Activated CD4-positive, alpha-beta memory T cell treated with anti-CD3 and anti-CD28 coated beads, Interleukin-2, amount 10 ng/mL, durations not matched to agents 7 days and 5 days (primary cell): ENCODE data around the gene GRM4. TPM values are rescaled to one million over a fixed set of nuclear protein-coding genes. Genes with fewer than 3 reads are reported as not detected.

ENCODE experiments used
- CTCF ChIA-PET: fragments of 350-600 bp; sonication (Branson Sonifier 250); formaldehyde crosslinking; loops from one replicate; lab custom pipeline; 2021; ENCODE audit warnings: antibody characterized with exemption, inconsistent platforms; lab: Charles Lee
- POLR2A ChIA-PET: fragments of 350-600 bp; sonication (Branson Sonifier 250); formaldehyde crosslinking; loops from one replicate; lab custom pipeline; 2021; ENCODE audit warnings: antibody characterized with exemption; lab: Charles Lee
- DNase-seq: peaks from one replicate; pipeline ENCODE4 v3.0.0-alpha.2; 2020
- H3K27ac Mint-ChIP-seq: one replicate; pipeline ENCODE4 v1.8.0; 2021; ENCODE audit warnings: mild to moderate bottlenecking, mixed read lengths
- H3K27me3 Mint-ChIP-seq: one replicate; pipeline ENCODE4 v1.8.0; 2021; ENCODE audit warnings: mixed read lengths
- H3K36me3 Mint-ChIP-seq: one replicate; pipeline ENCODE4 v1.8.0; 2021; ENCODE audit warnings: low read depth, mixed read lengths
- H3K4me1 Mint-ChIP-seq: one replicate; pipeline ENCODE4 v1.8.0; 2021; ENCODE audit warnings: mixed read lengths
- H3K4me3 Mint-ChIP-seq: one replicate; pipeline ENCODE4 v1.8.0; 2021; ENCODE audit warnings: mild to moderate bottlenecking, mixed read lengths
- H3K9me3 Mint-ChIP-seq: one replicate; pipeline ENCODE4 v1.8.0; 2021; ENCODE audit warnings: mixed read lengths
- total RNA-seq, 2 experiments: library from RNA; stranded (reverse); gene quantifications; one replicate each; pipeline ENCODE4 v1.2.3, GENCODE V29; 2021

GRM4 gene
- total RNA-seq, 2 experiments from 2014 or later, result not detected

- no peak overlapping the region for H3K4me3 Mint-ChIP-seq
- POLR2A ChIA-PET, result no interaction called here
- no peaks in the 10 kb centered on the region for H3K9me3 Mint-ChIP-seq
These were observed 37.7 kb downstream of the GRM4 start for GRCh38 chr6:34108176-34108575.

GRCh38 chr6:34106900-34107299 lies 39.0 kb downstream of the GRM4 start:
- CTCF ChIA-PET, result no interaction called here
- no peaks in the 10 kb centered on the region for H3K36me3 Mint-ChIP-seq
- H3K9me3 Mint-ChIP-seq, result no peaks in the 10 kb centered on the region
- H3K27me3 Mint-ChIP-seq, result peaks cover 8% of the 10 kb centered on the region
- no peak overlapping the region for H3K4me3 Mint-ChIP-seq
- H3K4me1 Mint-ChIP-seq, result no peaks in the 10 kb centered on the region
- no peak for DNase-seq
- H3K27ac Mint-ChIP-seq, result no peak overlapping the region
- POLR2A ChIA-PET, result no interaction called here

More at GRCh38 chr6:34108176-34108575, 37.7 kb downstream of the GRM4 start:
- DNase-seq, result no peak
- Mint-ChIP-seq H3K4me1 (no peaks in the 10 kb centered on the region), H3K36me3 (no peaks in the 10 kb centered on the region), H3K27ac (no peak overlapping the region), H3K27me3 (peaks cover 6% of the 10 kb centered on the region)
- CTCF ChIA-PET, result no interaction called here

- Mint-ChIP-seq H3K27ac (no peak overlapping the region), H3K4me3 (no peak overlapping the region), H3K27me3 (peaks cover 8% of the 10 kb centered on the region), H3K36me3 (no peaks in the 10 kb centered on the region), H3K9me3 (no peaks in the 10 kb centered on the region), H3K4me1 (no peaks in the 10 kb centered on the region)
- CTCF ChIA-PET, result no interaction called here
- DNase-seq, result no peak
- POLR2A ChIA-PET, result no interaction called here
These were observed 39.5 kb downstream of the GRM4 start for GRCh38 chr6:34106421-34106820.

GRCh38 chr6:34104628-34105027 lies 41.3 kb downstream of the GRM4 start:
- no peaks in the 10 kb centered on the region for H3K9me3 Mint-ChIP-seq
- no peak overlapping the region for H3K27ac Mint-ChIP-seq
- no peaks in the 10 kb centered on the region for H3K4me1 Mint-ChIP-seq
- DNase-seq, result no peak
- H3K36me3 Mint-ChIP-seq, result no peaks in the 10 kb centered on the region
- peaks cover 4% of the 10 kb centered on the region for H3K27me3 Mint-ChIP-seq
- CTCF ChIA-PET, result no interaction called here
- H3K4me3 Mint-ChIP-seq, result no peak overlapping the region
- POLR2A ChIA-PET, result no interaction called here

GRCh38 chr6:34104186-34104585 lies 41.7 kb downstream of the GRM4 start:
- CTCF ChIA-PET, result no interaction called here
- no peak overlapping the region for H3K27ac Mint-ChIP-seq
- H3K4me3 Mint-ChIP-seq, result no peak overlapping the region

GRCh38 chr6:34103321-34103720 lies 42.6 kb downstream of the GRM4 start:
- H3K4me3 Mint-ChIP-seq, result no peak overlapping the region
- no peaks in the 10 kb centered on the region for H3K9me3 Mint-ChIP-seq
- H3K36me3 Mint-ChIP-seq, result no peaks in the 10 kb centered on the region
- peaks cover 4% of the 10 kb centered on the region for H3K27me3 Mint-ChIP-seq
- no peak for DNase-seq
- H3K27ac Mint-ChIP-seq, result no peak overlapping the region
- ChIA-PET CTCF (interaction anchor here (1.2 kb wide), 1 partner anchor 49 kb away, joined by 3 read pairs; no protein-coding TSS in a partner anchor), POLR2A (no interaction called here)
- no peaks in the 10 kb centered on the region for H3K4me1 Mint-ChIP-seq

More at GRCh38 chr6:34104186-34104585, 41.7 kb downstream of the GRM4 start:
- H3K36me3 Mint-ChIP-seq, result no peaks in the 10 kb centered on the region
- POLR2A ChIA-PET, result no interaction called here
- no peak for DNase-seq
- H3K9me3 Mint-ChIP-seq, result no peaks in the 10 kb centered on the region
- no peaks in the 10 kb centered on the region for H3K4me1 Mint-ChIP-seq
- H3K27me3 Mint-ChIP-seq, result peaks cover 4% of the 10 kb centered on the region

GRCh38 chr6:34102696-34103095 lies 43.2 kb downstream of the GRM4 start:
- Mint-ChIP-seq H3K4me1 (no peaks in the 10 kb centered on the region), H3K9me3 (no peaks in the 10 kb centered on the region), H3K4me3 (no peak overlapping the region), H3K27ac (no peak overlapping the region), H3K36me3 (no peaks in the 10 kb centered on the region), H3K27me3 (peaks cover 4% of the 10 kb centered on the region)
- POLR2A ChIA-PET, result no interaction called here
- CTCF ChIA-PET, result interaction anchor here (1.2 kb wide), 1 partner anchor 48 kb away, joined by 3 read pairs; no protein-coding TSS in a partner anchor
- no peak for DNase-seq

GRCh38 chr6:34102099-34102656 lies 43.7 kb downstream of the GRM4 start:
- H3K4me3 Mint-ChIP-seq, result no peak overlapping the region
- H3K9me3 Mint-ChIP-seq, result no peaks in the 10 kb centered on the region
- H3K27ac Mint-ChIP-seq, result no peak overlapping the region
- ChIA-PET POLR2A (no interaction called here), CTCF (interaction anchor here (1.2 kb wide), 1 partner anchor 48 kb away, joined by 3 read pairs; no protein-coding TSS in a partner anchor)
- H3K27me3 Mint-ChIP-seq, result peaks cover 4% of the 10 kb centered on the region
- no peak for DNase-seq
- no peaks in the 10 kb centered on the region for H3K4me1 Mint-ChIP-seq
- H3K36me3 Mint-ChIP-seq, result no peaks in the 10 kb centered on the region

GRCh38 chr6:34100788-34101187 lies 45.1 kb downstream of the GRM4 start:
- ChIA-PET CTCF (no interaction called here), POLR2A (no interaction called here)
- no peaks in the 10 kb centered on the region for H3K36me3 Mint-ChIP-seq
- H3K27ac Mint-ChIP-seq, result no peak overlapping the region
- DNase-seq, result no peak
- H3K4me1 Mint-ChIP-seq, result no peaks in the 10 kb centered on the region
- no peaks in the 10 kb centered on the region for H3K9me3 Mint-ChIP-seq
- no peak overlapping the region for H3K4me3 Mint-ChIP-seq
- peaks cover 14% of the 10 kb centered on the region for H3K27me3 Mint-ChIP-seq

GRCh38 chr6:34099878-34100277 lies 46.0 kb downstream of the GRM4 start:
- DNase-seq, result no peak
- ChIA-PET POLR2A (no interaction called here), CTCF (no interaction called here)
- Mint-ChIP-seq H3K4me3 (no peak overlapping the region), H3K36me3 (no peaks in the 10 kb centered on the region), H3K4me1 (no peaks in the 10 kb centered on the region), H3K27ac (no peak overlapping the region), H3K9me3 (no peaks in the 10 kb centered on the region), H3K27me3 (peaks cover 12% of the 10 kb centered on the region)

GRCh38 chr6:34098045-34098936 lies 47.6 kb downstream of the GRM4 start:
- peaks cover 18% of the 10 kb centered on the region for H3K27me3 Mint-ChIP-seq
- no peak for DNase-seq
- no peak overlapping the region for H3K27ac Mint-ChIP-seq
- H3K4me1 Mint-ChIP-seq, result peaks cover 1% of the 10 kb centered on the region
- no peaks in the 10 kb centered on the region for H3K9me3 Mint-ChIP-seq
- ChIA-PET CTCF (no interaction called here), POLR2A (no interaction called here)
- no peak overlapping the region for H3K4me3 Mint-ChIP-seq
- H3K36me3 Mint-ChIP-seq, result no peaks in the 10 kb centered on the region

- POLR2A ChIA-PET, result no interaction called here
- Mint-ChIP-seq H3K27me3 (peaks cover 16% of the 10 kb centered on the region), H3K27ac (no peak overlapping the region), H3K4me3 (no peak overlapping the region), H3K36me3 (no peaks in the 10 kb centered on the region), H3K4me1 (peaks cover 1% of the 10 kb centered on the region), H3K9me3 (no peaks in the 10 kb centered on the region)
- no peak for DNase-seq
- CTCF ChIA-PET, result no interaction called here
These were observed 49.1 kb downstream of the GRM4 start for GRCh38 chr6:34096814-34097213.

- Mint-ChIP-seq H3K27me3 (peaks cover 16% of the 10 kb centered on the region), H3K36me3 (no peaks in the 10 kb centered on the region), H3K4me3 (no peak overlapping the region), H3K27ac (no peak overlapping the region), H3K4me1 (peaks cover 1% of the 10 kb centered on the region), H3K9me3 (no peaks in the 10 kb centered on the region)
- no peak for DNase-seq
- POLR2A ChIA-PET, result no interaction called here
- CTCF ChIA-PET, result no interaction called here
These were observed 49.7 kb downstream of the GRM4 start for GRCh38 chr6:34096193-34096592.
